Rectal smooth muscle tissue (tissue), 1 donor: ENCODE measurements around the gene IGLL1.
"Not testable (repeated sequence)": the region's sequence is repeated elsewhere in the genome, so short reads cannot be mapped to it uniquely, and the experiment has no call there.

ENCODE experiments used
- H3K27ac ChIP-seq: one replicate; pipeline ENCODE4 v1.7.0; 2013; ENCODE audit warnings: low read depth, low read length, inconsistent platforms
- H3K27me3 ChIP-seq: one replicate; pipeline ENCODE4 v1.7.0; 2013; ENCODE audit warnings: low read length; ENCODE audit not compliant: control insufficient read depth, insufficient read depth
- H3K36me3 ChIP-seq: one replicate; pipeline ENCODE4 v1.7.0; 2013; ENCODE audit warnings: low read length; ENCODE audit not compliant: control insufficient read depth, insufficient read depth
- H3K4me1 ChIP-seq: one replicate; pipeline ENCODE4 v1.7.0; 2013; ENCODE audit warnings: low read length; ENCODE audit not compliant: control insufficient read depth, insufficient read depth
- H3K4me3 ChIP-seq: one replicate; pipeline ENCODE4 v1.7.0; 2013; ENCODE audit warnings: low read length
- H3K9ac ChIP-seq: one replicate; pipeline ENCODE4 v1.7.0; 2013; ENCODE audit warnings: low read length

Gene IGLL1

GRCh38 chr22:23580576-23581259, 628 bp upstream of the IGLL1 start:
- Histone ChIP-seq H3K4me3 (no peak overlapping the region), H3K27me3 (no peaks in the 10 kb centered on the region), H3K27ac (no peak overlapping the region), H3K4me1 (no peaks in the 10 kb centered on the region), H3K9ac (no peak overlapping the region), H3K36me3 (no peaks in the 10 kb centered on the region)

GRCh38 chr22:23579280-23579679, 810 bp downstream of the IGLL1 start:
- Histone ChIP-seq H3K36me3 (no peaks in the 10 kb centered on the region), H3K27ac (no peak overlapping the region), H3K27me3 (no peaks in the 10 kb centered on the region)

GRCh38 chr22:23578306-23578705, 1.8 kb downstream of the IGLL1 start:
- no peaks in the 10 kb centered on the region for H3K27me3 ChIP-seq
- no peak overlapping the region for H3K4me3 ChIP-seq
- no peaks in the 10 kb centered on the region for H3K4me1 ChIP-seq

More at GRCh38 chr22:23579280-23579679, 810 bp downstream of the IGLL1 start:
- Histone ChIP-seq H3K4me1 (no peaks in the 10 kb centered on the region), H3K9ac (no peak overlapping the region), H3K4me3 (no peak overlapping the region)

GRCh38 chr22:23576681-23577080, 3.4 kb downstream of the IGLL1 start:
- Histone ChIP-seq H3K4me3 (no peak overlapping the region), H3K27me3 (no peaks in the 10 kb centered on the region), H3K9ac (no peak overlapping the region), H3K36me3 (no peaks in the 10 kb centered on the region), H3K27ac (no peak overlapping the region), H3K4me1 (no peaks in the 10 kb centered on the region)

More at GRCh38 chr22:23578306-23578705, 1.8 kb downstream of the IGLL1 start:
- H3K36me3 ChIP-seq: no peaks in the 10 kb centered on the region
- no peak overlapping the region for H3K27ac ChIP-seq
- no peak overlapping the region for H3K9ac ChIP-seq

GRCh38 chr22:23575601-23576000, 4.5 kb downstream of the IGLL1 start:
- Histone ChIP-seq H3K4me1 (no peaks in the 10 kb centered on the region), H3K36me3 (no peaks in the 10 kb centered on the region), H3K9ac (no peak overlapping the region), H3K27me3 (no peaks in the 10 kb centered on the region), H3K4me3 (no peak overlapping the region), H3K27ac (no peak overlapping the region)

- Histone ChIP-seq H3K36me3 (no peaks in the 10 kb centered on the region), H3K9ac (no peak overlapping the region), H3K27ac (no peak overlapping the region), H3K27me3 (no peaks in the 10 kb centered on the region), H3K4me3 (no peak overlapping the region), H3K4me1 (no peaks in the 10 kb centered on the region)
Observed at GRCh38 chr22:23574877-23575276, 5.2 kb downstream of the IGLL1 start.

- Histone ChIP-seq H3K36me3 (no peaks in the 10 kb centered on the region), H3K27ac (no peak overlapping the region), H3K9ac (no peak overlapping the region), H3K4me1 (no peaks in the 10 kb centered on the region), H3K4me3 (no peak overlapping the region), H3K27me3 (no peaks in the 10 kb centered on the region)
Observed at GRCh38 chr22:23574371-23574811, 5.7 kb downstream of the IGLL1 start.

GRCh38 chr22:23573701-23574235, 6.3 kb downstream of the IGLL1 start:
- H3K27me3 ChIP-seq, H3K27ac ChIP-seq, H3K36me3 ChIP-seq, H3K4me1 ChIP-seq, H3K4me3 ChIP-seq, H3K9ac ChIP-seq: not testable (repeated sequence)

- H3K27ac ChIP-seq, H3K4me1 ChIP-seq, H3K4me3 ChIP-seq, H3K27me3 ChIP-seq, H3K36me3 ChIP-seq, H3K9ac ChIP-seq: not testable (repeated sequence)
Observed at GRCh38 chr22:23573106-23573505, 7.0 kb downstream of the IGLL1 start.

- H3K27ac ChIP-seq: no peak overlapping the region
- no peak overlapping the region for H3K9ac ChIP-seq
- no peak overlapping the region for H3K4me3 ChIP-seq
- H3K27me3 ChIP-seq: peaks cover 7% of the 10 kb centered on the region
- no peaks in the 10 kb centered on the region for H3K36me3 ChIP-seq
- H3K4me1 ChIP-seq: no peaks in the 10 kb centered on the region
Observed at GRCh38 chr22:23571486-23571885, 8.6 kb downstream of the IGLL1 start.

- no peaks in the 10 kb centered on the region for H3K36me3 ChIP-seq
- no peaks in the 10 kb centered on the region for H3K4me1 ChIP-seq
- H3K4me3 ChIP-seq: no peak overlapping the region
- H3K9ac ChIP-seq: no peak overlapping the region
- H3K27ac ChIP-seq: no peak overlapping the region
- H3K27me3 ChIP-seq: peaks cover 7% of the 10 kb centered on the region
Observed at GRCh38 chr22:23570681-23571080, 9.4 kb downstream of the IGLL1 start.

- Histone ChIP-seq H3K27ac (no peak overlapping the region), H3K4me3 (no peak overlapping the region), H3K36me3 (no peaks in the 10 kb centered on the region), H3K27me3 (peaks cover 10% of the 10 kb centered on the region), H3K9ac (no peak overlapping the region), H3K4me1 (peaks cover 2% of the 10 kb centered on the region)
Observed at GRCh38 chr22:23569716-23570115, 10.4 kb downstream of the IGLL1 start.

GRCh38 chr22:23569291-23569690, 10.8 kb downstream of the IGLL1 start:
- Histone ChIP-seq H3K27ac (no peak overlapping the region), H3K9ac (no peak overlapping the region), H3K4me1 (peaks cover 2% of the 10 kb centered on the region), H3K27me3 (peaks cover 10% of the 10 kb centered on the region), H3K4me3 (no peak overlapping the region), H3K36me3 (no peaks in the 10 kb centered on the region)
